H9 (cell line): ENCODE data around the gene ZCCHC13. TPM values are rescaled to one million over a fixed set of nuclear protein-coding genes. Genes with fewer than 3 reads are reported as not detected.

ENCODE experiments used
- DNase-seq: peaks from one replicate; pipeline ENCODE4 v3.0.0-alpha.2; 2017
- H2AFZ ChIP-seq: one replicate; pipeline ENCODE4 v1.6.1; 2013; ENCODE audit warnings: mild to moderate bottlenecking, low read length, control low read depth, moderate library complexity
- H2AK5ac ChIP-seq: 2 replicates; pipeline ENCODE4 v1.6.1; 2013; ENCODE audit warnings: low read length, control low read depth, mixed read lengths; ENCODE audit not compliant: insufficient read length
- H2BK120ac ChIP-seq: one replicate; pipeline ENCODE4 v1.6.1; 2013; ENCODE audit warnings: low read depth, mild to moderate bottlenecking, low read length, control low read depth, inconsistent platforms; ENCODE audit not compliant: poor library complexity, severe bottlenecking
- H2BK12ac ChIP-seq: 2 replicates; pipeline ENCODE4 v1.6.1; 2013; ENCODE audit warnings: low read length, control low read depth, mixed read lengths, low read depth; ENCODE audit not compliant: insufficient read length
- H2BK15ac ChIP-seq: 2 replicates; pipeline ENCODE4 v1.6.1; 2013; ENCODE audit warnings: low read depth, low read length, control low read depth
- H2BK20ac ChIP-seq: one replicate; pipeline ENCODE4 v1.6.1; 2013; ENCODE audit warnings: low read depth, mild to moderate bottlenecking, low read length, control low read depth, inconsistent platforms; ENCODE audit not compliant: poor library complexity, severe bottlenecking
- H2BK5ac ChIP-seq: 2 replicates; pipeline ENCODE4 v1.6.1; 2013; ENCODE audit warnings: low read length, control low read depth, mixed read lengths; ENCODE audit not compliant: insufficient read length
- H3K14ac ChIP-seq: 2 replicates; pipeline ENCODE4 v1.6.1; 2013; ENCODE audit warnings: low read length, control low read depth; ENCODE audit not compliant: insufficient read depth
- H3K18ac ChIP-seq: 2 replicates; pipeline ENCODE4 v1.6.1; 2013; ENCODE audit warnings: low read depth, mild to moderate bottlenecking, mixed read lengths, low read length, control low read depth; ENCODE audit not compliant: insufficient read length
- H3K23ac ChIP-seq: 2 replicates; pipeline ENCODE4 v1.6.1; 2013; ENCODE audit warnings: low read length, control low read depth, mixed read lengths, low read depth; ENCODE audit not compliant: insufficient read length
- H3K23me2 ChIP-seq: 2 replicates; pipeline ENCODE4 v1.6.1; 2013; ENCODE audit warnings: low read depth, mild to moderate bottlenecking, mixed read lengths, low read length, control low read depth; ENCODE audit not compliant: insufficient read length, poor library complexity, severe bottlenecking
- H3K27ac ChIP-seq: 2 replicates; pipeline ENCODE4 v1.5.1; 2013; ENCODE audit warnings: low read length, control low read depth, mixed read lengths, low read depth; ENCODE audit not compliant: insufficient read length
- H3K27me3 ChIP-seq: 2 replicates; pipeline ENCODE4 v1.6.1; 2013; ENCODE audit warnings: low read length, control low read depth, inconsistent platforms; ENCODE audit not compliant: insufficient read depth
- H3K4ac ChIP-seq: 2 replicates; pipeline ENCODE4 v1.6.1; 2013; ENCODE audit warnings: low read depth, mild to moderate bottlenecking, control low read depth, inconsistent platforms, low read length, moderate library complexity
- H3K4me1 ChIP-seq: 2 replicates; pipeline ENCODE4 v1.6.1; 2013; ENCODE audit warnings: low read length, control low read depth, inconsistent platforms; ENCODE audit not compliant: insufficient read depth
- H3K4me2 ChIP-seq: 2 replicates; pipeline ENCODE4 v1.6.1; 2013; ENCODE audit warnings: low read length, control low read depth, mixed read lengths; ENCODE audit not compliant: insufficient read length, insufficient read depth
- H3K56ac ChIP-seq: 2 replicates; pipeline ENCODE4 v1.6.1; 2013; ENCODE audit warnings: low read depth, mild to moderate bottlenecking, mixed read lengths, low read length, control low read depth; ENCODE audit not compliant: insufficient read length
- H3K79me1 ChIP-seq: 2 replicates; pipeline ENCODE4 v1.6.1; 2013; ENCODE audit warnings: low read depth, mild to moderate bottlenecking, moderate library complexity, low read length, control low read depth, inconsistent platforms; ENCODE audit not compliant: insufficient read depth, poor library complexity, severe bottlenecking
- H3K79me2 ChIP-seq: 2 replicates; pipeline ENCODE4 v1.6.1; 2013; ENCODE audit warnings: low read length, control low read depth, inconsistent platforms; ENCODE audit not compliant: insufficient read depth
- H3K9ac ChIP-seq: 2 replicates; pipeline ENCODE4 v1.6.1; 2013; ENCODE audit warnings: low read length, control low read depth, mixed read lengths; ENCODE audit not compliant: insufficient read length; ENCODE audit errors: extremely low read depth
- H3K9me3 ChIP-seq: one replicate; pipeline ENCODE4 v1.6.1; 2013; ENCODE audit warnings: low read depth, low read length, inconsistent platforms; ENCODE audit not compliant: control insufficient read depth
- H3T11ph ChIP-seq: one replicate; pipeline ENCODE4 v1.6.1; 2013; ENCODE audit warnings: mild to moderate bottlenecking, low read length, control low read depth, inconsistent platforms
- H4K20me1 ChIP-seq: one replicate; pipeline ENCODE4 v1.6.1; 2013; ENCODE audit not compliant: control insufficient read depth, insufficient read length, insufficient read depth
- H4K5ac ChIP-seq: 2 replicates; pipeline ENCODE4 v1.6.1; 2013; ENCODE audit warnings: low read depth, mild to moderate bottlenecking, mixed read lengths, low read length, control low read depth; ENCODE audit not compliant: insufficient read length
- H4K8ac ChIP-seq: replicated peaks from 2 replicates; pipeline ENCODE4 v1.6.1; 2013; ENCODE audit warnings: low read length, control low read depth, mixed read lengths, low read depth; ENCODE audit not compliant: insufficient read length
- H4K91ac ChIP-seq: 2 replicates; pipeline ENCODE4 v1.6.1; 2013; ENCODE audit warnings: low read depth, mild to moderate bottlenecking, moderate library complexity, mixed read lengths, low read length, control low read depth; ENCODE audit not compliant: insufficient read length
- H3K27ac Mint-ChIP-seq, 3 experiments: 2 replicates in 2 of 3; 3 replicates in 1 of 3; pipeline ENCODE4 v1.8.0; 2020 to 2021; ENCODE audit warnings: mixed read lengths in 3 of 3, mild to moderate bottlenecking in 1 of 3, moderate library complexity in 1 of 3
- H3K27me3 Mint-ChIP-seq: 2 replicates; pipeline ENCODE4 v1.8.0; 2021; ENCODE audit warnings: low read depth, mild to moderate bottlenecking, moderate library complexity, mixed read lengths
- H3K36me3 Mint-ChIP-seq, 3 experiments: 2 replicates in 2 of 3; 3 replicates in 1 of 3; pipeline ENCODE4 v1.8.0; 2020 to 2021; ENCODE audit warnings: low read depth in 3 of 3, mixed read lengths in 3 of 3; ENCODE audit not compliant: insufficient read depth in 1 of 3
- H3K4me1 Mint-ChIP-seq, 2 experiments: 2 replicates each; pipeline ENCODE4 v1.8.0; 2020; ENCODE audit warnings: mixed read lengths in 2 of 2
- H3K4me3 Mint-ChIP-seq, 2 experiments: 2 replicates in 1 of 2; 3 replicates in 1 of 2; pipeline ENCODE4 v1.8.0; 2020 to 2021; ENCODE audit warnings: mild to moderate bottlenecking in 2 of 2, mixed read lengths in 2 of 2, moderate library complexity in 1 of 2
- H3K9me3 Mint-ChIP-seq, 2 experiments: 2 replicates in 1 of 2; 3 replicates in 1 of 2; pipeline ENCODE4 v1.8.0; 2020; ENCODE audit warnings: mild to moderate bottlenecking in 2 of 2, mixed read lengths in 2 of 2, moderate library complexity in 1 of 2
- total RNA-seq: library from RNA; stranded (reverse); gene quantifications from 2 replicates; pipeline ENCODE4 v1.2.1, GENCODE V29; 2021
- TF ChIP-seq, protein P1 (sequence below): fragments of 200-600 bp; sonication (generic); conservative IDR thresholded peaks from 3 replicates; pipeline ENCODE4 v1.8.0; 2021; ENCODE audit warnings: antibody characterized with exemption, mild to moderate bottlenecking

The ZCCHC13 gene
- total RNA-seq, 1 experiment from 2014 or later = not detected

DNA sequence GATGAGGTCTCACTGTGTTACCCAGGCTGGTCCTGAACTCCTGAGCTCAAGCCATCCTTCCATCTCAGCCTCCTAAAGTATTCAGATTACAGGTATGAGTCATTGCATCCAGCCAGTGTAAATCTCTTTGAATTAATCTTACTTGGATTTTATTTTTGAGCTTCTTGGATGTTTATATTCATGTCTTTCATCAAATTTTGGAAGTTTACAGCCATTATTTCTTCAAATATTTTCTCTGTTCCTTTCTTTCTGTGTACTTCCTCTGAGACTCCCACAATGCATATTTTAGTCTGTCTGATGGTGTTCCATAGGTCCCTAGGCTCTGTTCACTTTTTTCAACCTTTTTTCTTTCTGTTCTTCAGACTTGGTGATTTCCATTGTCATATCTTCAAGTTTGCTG lies 34.9 kb downstream of the ZCCHC13 start:
- Histone ChIP-seq H3T11ph (no peak overlapping the region), H3K79me1 (no peaks in the 10 kb centered on the region), H4K20me1 (no peaks in the 10 kb centered on the region), H3K9me3 (no peaks in the 10 kb centered on the region), H3K18ac (no peak overlapping the region), H4K8ac (no peak overlapping the region), H2BK120ac (no peak overlapping the region), H3K9ac (no peak overlapping the region), H3K56ac (no peak overlapping the region), H2AK5ac (no peak overlapping the region), H2BK5ac (no peak overlapping the region), H4K5ac (no peak overlapping the region), H3K4ac (no peak overlapping the region), H2BK15ac (no peak overlapping the region), H3K27ac (no peak overlapping the region), H2AFZ (no peak overlapping the region), H3K4me2 (no peak overlapping the region), H3K79me2 (no peaks in the 10 kb centered on the region), H2BK12ac (no peak overlapping the region), H3K27me3 (no peaks in the 10 kb centered on the region), H3K23me2 (no peaks in the 10 kb centered on the region), H3K4me1 (no peaks in the 10 kb centered on the region), H3K23ac (no peak overlapping the region), H2BK20ac (no peak overlapping the region), H4K91ac (no peak overlapping the region), H3K14ac (no peak overlapping the region)
- TF ChIP-seq, protein P1, sequence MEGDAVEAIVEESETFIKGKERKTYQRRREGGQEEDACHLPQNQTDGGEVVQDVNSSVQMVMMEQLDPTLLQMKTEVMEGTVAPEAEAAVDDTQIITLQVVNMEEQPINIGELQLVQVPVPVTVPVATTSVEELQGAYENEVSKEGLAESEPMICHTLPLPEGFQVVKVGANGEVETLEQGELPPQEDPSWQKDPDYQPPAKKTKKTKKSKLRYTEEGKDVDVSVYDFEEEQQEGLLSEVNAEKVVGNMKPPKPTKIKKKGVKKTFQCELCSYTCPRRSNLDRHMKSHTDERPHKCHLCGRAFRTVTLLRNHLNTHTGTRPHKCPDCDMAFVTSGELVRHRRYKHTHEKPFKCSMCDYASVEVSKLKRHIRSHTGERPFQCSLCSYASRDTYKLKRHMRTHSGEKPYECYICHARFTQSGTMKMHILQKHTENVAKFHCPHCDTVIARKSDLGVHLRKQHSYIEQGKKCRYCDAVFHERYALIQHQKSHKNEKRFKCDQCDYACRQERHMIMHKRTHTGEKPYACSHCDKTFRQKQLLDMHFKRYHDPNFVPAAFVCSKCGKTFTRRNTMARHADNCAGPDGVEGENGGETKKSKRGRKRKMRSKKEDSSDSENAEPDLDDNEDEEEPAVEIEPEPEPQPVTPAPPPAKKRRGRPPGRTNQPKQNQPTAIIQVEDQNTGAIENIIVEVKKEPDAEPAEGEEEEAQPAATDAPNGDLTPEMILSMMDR = no peak
- Mint-ChIP-seq H3K4me1 (peaks cover 14 to 18% of the 10 kb centered on the region in 2 experiments), H3K27me3 (no peaks in the 10 kb centered on the region), H3K4me3 (no peak overlapping the region), H3K27ac (no peak overlapping the region), H3K9me3 (peaks cover 29 to 58% of the 10 kb centered on the region in 2 experiments), H3K36me3 (peaks cover 14 to 33% (median 33%) of the 10 kb centered on the region in 3 experiments)
- DNase-seq = no peak
